SK-N-SH treated with all-trans-retinoic acid at 6 μM for 48 hours (cell line): ENCODE data around the gene ROPN1L.

Experiments used
- PATZ1 ChIP-seq: fragments of 250-450 bp; sonication (Bioruptor Pico); IDR thresholded peaks from 2 replicates; pipeline ENCODE4 v1.8.0; 2020; ENCODE audit warnings: mild to moderate bottlenecking, moderate library complexity, borderline replicate concordance
- TOX ChIP-seq: fragments of 250-450 bp; sonication (Bioruptor Pico); IDR thresholded peaks from 2 replicates; pipeline ENCODE4 v1.8.0; 2021; ENCODE audit warnings: mild to moderate bottlenecking, moderate library complexity, borderline replicate concordance

GRCh38 chr5:10502130-10502529 is 60.5 kb downstream of the ROPN1L start:
- TF ChIP-seq TOX (CRISPR knock-in tag) (no peak), PATZ1 (CRISPR knock-in tag) (no peak)
